ENCODE results near the gene ASB1.

ASB1 gene

GRCh38 chr2:238426568-238427434, at the start of gene ASB1:
ASB1 (plus strand) TSS chr2:238426927; CDS start chr2:238427071, 144 bp downstream.
- peak; percentile 62 for DNase-seq (ENCODE audit: low read depth)

GRCh38 chr2:238378230-238379095, 48.3 kb upstream of the ASB1 start:
- no peak for DNase-seq (ENCODE audit: low read depth)

- DNase-seq (ENCODE audit: low read depth), result peak; percentile 21
These were observed 47.5 kb upstream of the ASB1 start for GRCh38 chr2:238379096-238379810.

GRCh38 chr2:238380336-238380735, 46.4 kb upstream of the ASB1 start:
- DNase-seq (ENCODE audit: low read depth), result no peak

- DNase-seq (ENCODE audit: low read depth), result peak; percentile 49
These were observed 45.9 kb upstream of the ASB1 start for GRCh38 chr2:238380785-238381184.

- no peak for DNase-seq (ENCODE audit: low read depth)
These were observed 45.2 kb upstream of the ASB1 start for GRCh38 chr2:238381341-238382115.

GRCh38 chr2:238382381-238382781, 44.3 kb upstream of the ASB1 start:
- no peak for DNase-seq (ENCODE audit: low read depth)

GRCh38 chr2:238383135-238383534, 43.6 kb upstream of the ASB1 start:
- DNase-seq (ENCODE audit: low read depth), result no peak

- DNase-seq (ENCODE audit: low read depth), result no peak
These were observed 42.9 kb upstream of the ASB1 start for GRCh38 chr2:238383743-238384380.

- no peak for DNase-seq (ENCODE audit: low read depth)
These were observed 39.4 kb upstream of the ASB1 start for GRCh38 chr2:238387332-238387731.

GRCh38 chr2:238388794-238389193, 37.9 kb upstream of the ASB1 start:
- no peak for DNase-seq (ENCODE audit: low read depth)

- no peak for DNase-seq (ENCODE audit: low read depth)
These were observed 36.6 kb upstream of the ASB1 start for GRCh38 chr2:238389988-238390589.

- no peak for DNase-seq (ENCODE audit: low read depth)
These were observed 35.6 kb upstream of the ASB1 start for GRCh38 chr2:238391042-238391689.

GRCh38 chr2:238396663-238397062, 30.1 kb upstream of the ASB1 start:
- DNase-seq (ENCODE audit: low read depth), result no peak

- DNase-seq (ENCODE audit: low read depth), result no peak
These were observed 29.4 kb upstream of the ASB1 start for GRCh38 chr2:238397356-238397755.

- no peak for DNase-seq (ENCODE audit: low read depth)
These were observed 28.1 kb upstream of the ASB1 start for GRCh38 chr2:238398577-238398976.

- no peak for DNase-seq (ENCODE audit: low read depth)
These were observed 27.6 kb upstream of the ASB1 start for GRCh38 chr2:238399094-238399493.

GRCh38 chr2:238401551-238401950, 25.2 kb upstream of the ASB1 start:
- no peak for DNase-seq (ENCODE audit: low read depth)

GRCh38 chr2:238403632-238404405, 22.9 kb upstream of the ASB1 start:
- no peak for DNase-seq (ENCODE audit: low read depth)
